ENCODE data around the gene LGR4. TPM values are rescaled to one million over a fixed set of nuclear protein-coding genes. Genes with fewer than 3 reads are reported as not detected.

LGR4 gene
- total RNA-seq, 1 experiment from 2014 or later = 21.3 TPM

GRCh38 chr11:27443746-27444507 is 28.7 kb downstream of the LGR4 start:
- H3K27me3 ChIP-seq (replicated peaks) = no peaks in the 10 kb centered on the region
- no peaks in the 10 kb centered on the region for H3K36me3 ChIP-seq
- peaks cover 6% of the 10 kb centered on the region; the same call in 1 of the 2 replicates for H3K4me1 ChIP-seq (replicated peaks)
- no peak for DNase-seq (ENCODE audit: low read depth in 1 of 2, low spot score in 2 of 2)
- no peaks in the 10 kb centered on the region for H3K9me3 ChIP-seq (replicated peaks)
- H3K27ac ChIP-seq = no peak overlapping the region
- no peak overlapping the region for H3K4me3 ChIP-seq

- no peaks in the 10 kb centered on the region for H3K9me3 ChIP-seq (replicated peaks)
- peaks cover 6% of the 10 kb centered on the region; the same call in 1 of the 2 replicates for H3K4me1 ChIP-seq (replicated peaks)
- H3K27ac ChIP-seq = no peak overlapping the region
- H3K4me3 ChIP-seq = no peak overlapping the region
- no peaks in the 10 kb centered on the region for H3K27me3 ChIP-seq (replicated peaks)
- no peaks in the 10 kb centered on the region for H3K36me3 ChIP-seq
- no peak for DNase-seq (ENCODE audit: low read depth in 1 of 2, low spot score in 2 of 2)
These were observed 29.4 kb downstream of the LGR4 start for GRCh38 chr11:27443227-27443626.

- no peaks in the 10 kb centered on the region for H3K36me3 ChIP-seq
- DNase-seq (ENCODE audit: low read depth in 1 of 2, low spot score in 2 of 2) = no peak
These were observed 32.5 kb downstream of the LGR4 start for GRCh38 chr11:27440090-27440489.

GRCh38 chr11:27438595-27438981 is 34.0 kb downstream of the LGR4 start:
- Histone ChIP-seq H3K36me3 (no peaks in the 10 kb centered on the region), H3K9me3 (replicated peaks) (no peaks in the 10 kb centered on the region)
- DNase-seq (ENCODE audit: low read depth in 1 of 2, low spot score in 2 of 2) = no peak

More at GRCh38 chr11:27440090-27440489, 32.5 kb downstream of the LGR4 start:
- no peak overlapping the region for H3K4me3 ChIP-seq
- H3K4me1 ChIP-seq (replicated peaks) = peaks cover 9% of the 10 kb centered on the region
- H3K9me3 ChIP-seq (replicated peaks) = no peaks in the 10 kb centered on the region
- H3K27me3 ChIP-seq (replicated peaks) = no peaks in the 10 kb centered on the region
- H3K27ac ChIP-seq = no peak overlapping the region

GRCh38 chr11:27437829-27438594 is 34.6 kb downstream of the LGR4 start:
- H3K36me3 ChIP-seq = no peaks in the 10 kb centered on the region
- H3K27ac ChIP-seq = no peak overlapping the region
- no peaks in the 10 kb centered on the region for H3K9me3 ChIP-seq (replicated peaks)
- H3K27me3 ChIP-seq (replicated peaks) = no peaks in the 10 kb centered on the region
- no peak overlapping the region for H3K4me3 ChIP-seq
- H3K4me1 ChIP-seq (replicated peaks) = peaks cover 9% of the 10 kb centered on the region
- no peak for DNase-seq (ENCODE audit: low read depth in 1 of 2, low spot score in 2 of 2)

More at GRCh38 chr11:27438595-27438981, 34.0 kb downstream of the LGR4 start:
- H3K27me3 ChIP-seq (replicated peaks) = no peaks in the 10 kb centered on the region
- H3K4me1 ChIP-seq (replicated peaks) = peaks cover 9% of the 10 kb centered on the region
- no peak overlapping the region for H3K27ac ChIP-seq
- H3K4me3 ChIP-seq = no peak overlapping the region

- Histone ChIP-seq H3K36me3 (no peaks in the 10 kb centered on the region), H3K9me3 (replicated peaks) (no peaks in the 10 kb centered on the region), H3K4me3 (no peak overlapping the region), H3K27ac (no peak overlapping the region), H3K4me1 (replicated peaks) (peaks cover 9% of the 10 kb centered on the region), H3K27me3 (replicated peaks) (no peaks in the 10 kb centered on the region)
- DNase-seq (ENCODE audit: low read depth in 1 of 2, low spot score in 2 of 2) = no peak
These were observed 35.7 kb downstream of the LGR4 start for GRCh38 chr11:27436916-27437315.

- Histone ChIP-seq H3K9me3 (replicated peaks) (no peaks in the 10 kb centered on the region), H3K36me3 (no peaks in the 10 kb centered on the region), H3K27me3 (replicated peaks) (no peaks in the 10 kb centered on the region), H3K4me1 (replicated peaks) (peaks cover 15% of the 10 kb centered on the region), H3K4me3 (no peak overlapping the region), H3K27ac (no peak overlapping the region)
- no peak for DNase-seq (ENCODE audit: low read depth in 1 of 2, low spot score in 2 of 2)
These were observed 38.8 kb downstream of the LGR4 start for GRCh38 chr11:27433742-27434141.

GRCh38 chr11:27431808-27432207 is 40.8 kb downstream of the LGR4 start:
- H3K9me3 ChIP-seq (replicated peaks) = no peaks in the 10 kb centered on the region
- H3K27ac ChIP-seq = no peak overlapping the region
- H3K4me3 ChIP-seq = no peak overlapping the region
- DNase-seq (ENCODE audit: low read depth in 1 of 2, low spot score in 2 of 2) = no peak
- peaks cover 16% of the 10 kb centered on the region for H3K4me1 ChIP-seq (replicated peaks)
- no peaks in the 10 kb centered on the region for H3K36me3 ChIP-seq
- H3K27me3 ChIP-seq (replicated peaks) = no peaks in the 10 kb centered on the region

- Histone ChIP-seq H3K9me3 (replicated peaks) (no peaks in the 10 kb centered on the region), H3K36me3 (no peaks in the 10 kb centered on the region), H3K4me1 (replicated peaks) (peaks cover 13% of the 10 kb centered on the region), H3K4me3 (no peak overlapping the region), H3K27me3 (replicated peaks) (no peaks in the 10 kb centered on the region), H3K27ac (no peak overlapping the region)
- no peak for DNase-seq (ENCODE audit: low read depth in 1 of 2, low spot score in 2 of 2)
These were observed 42.7 kb downstream of the LGR4 start for GRCh38 chr11:27429761-27430393.

GRCh38 chr11:27427183-27427980 is 45.2 kb downstream of the LGR4 start:
- Histone ChIP-seq H3K4me3 (no peak overlapping the region), H3K36me3 (no peaks in the 10 kb centered on the region), H3K9me3 (replicated peaks) (no peaks in the 10 kb centered on the region), H3K4me1 (replicated peaks) (peaks cover 13% of the 10 kb centered on the region), H3K27me3 (replicated peaks) (no peaks in the 10 kb centered on the region), H3K27ac (peak overlapping the region; percentile 36; the same call in 1 of the 2 replicates)
- peak in 1 of 2 experiments; percentile 8 for DNase-seq (ENCODE audit: low read depth in 1 of 2, low spot score in 2 of 2)

GRCh38 chr11:27425814-27426213 is 46.8 kb downstream of the LGR4 start:
- Histone ChIP-seq H3K27ac (no peak overlapping the region), H3K4me1 (replicated peaks) (peaks cover 18% of the 10 kb centered on the region), H3K27me3 (replicated peaks) (no peaks in the 10 kb centered on the region), H3K4me3 (no peak overlapping the region), H3K9me3 (replicated peaks) (no peaks in the 10 kb centered on the region), H3K36me3 (no peaks in the 10 kb centered on the region)
- DNase-seq (ENCODE audit: low read depth in 1 of 2, low spot score in 2 of 2) = no peak

- no peak overlapping the region for H3K4me3 ChIP-seq
- H3K27ac ChIP-seq = no peak overlapping the region
- no peaks in the 10 kb centered on the region for H3K36me3 ChIP-seq
- peaks cover 12% of the 10 kb centered on the region; the same call in 1 of the 2 replicates for H3K4me1 ChIP-seq (replicated peaks)
- H3K9me3 ChIP-seq (replicated peaks) = no peaks in the 10 kb centered on the region
- H3K27me3 ChIP-seq (replicated peaks) = no peaks in the 10 kb centered on the region
- DNase-seq (ENCODE audit: low read depth in 1 of 2, low spot score in 2 of 2) = no peak
These were observed 49.5 kb downstream of the LGR4 start for GRCh38 chr11:27423125-27423524.

GRCh38 chr11:27421819-27422494 is 50.6 kb downstream of the LGR4 start:
- no peak for DNase-seq (ENCODE audit: low read depth in 1 of 2, low spot score in 2 of 2)
- Histone ChIP-seq H3K4me1 (replicated peaks) (0 out of 2 replicates have a peak, but pooled peaks cover 5% of the 10 kb centered on the region), H3K27ac (no peak overlapping the region), H3K9me3 (replicated peaks) (no peaks in the 10 kb centered on the region), H3K4me3 (no peak overlapping the region), H3K27me3 (replicated peaks) (no peaks in the 10 kb centered on the region), H3K36me3 (no peaks in the 10 kb centered on the region)
